PFSK-1 (cell line): ENCODE measurements around the gene OSBPL6.

Experiments
- FOXP2 ChIP-seq: optimal IDR thresholded peaks from 2 replicates; pipeline ENCODE3; 2011; ENCODE audit warnings: borderline replicate concordance, control low read depth, inconsistent platforms; ENCODE audit not compliant: insufficient read depth; ENCODE audit errors: extremely low read length, extremely low read depth
- POLR2AphosphoS5 ChIP-seq: IDR thresholded peaks from 2 replicates; pipeline ENCODE4 v1.6.1; 2012; ENCODE audit warnings: low read depth, mild to moderate bottlenecking, control low read depth, low read length, moderate library complexity
- REST ChIP-seq, 2 experiments: IDR thresholded peaks; 2 replicates each; pipeline versions ENCODE4 v1.6.1 to v1.8.0; 2011 to 2012; ENCODE audit warnings: low read depth in 2 of 2, low read length in 2 of 2, control low read depth in 1 of 2, inconsistent platforms in 1 of 2, mild to moderate bottlenecking in 1 of 2, moderate library complexity in 1 of 2; ENCODE audit not compliant: insufficient read depth in 1 of 2
- SIN3A ChIP-seq: IDR thresholded peaks from 2 replicates; pipeline ENCODE4 v1.6.1; 2012; ENCODE audit warnings: mild to moderate bottlenecking, low read length, moderate library complexity, borderline replicate concordance; ENCODE audit not compliant: insufficient read depth
- TAF1 ChIP-seq: IDR thresholded peaks from 2 replicates; pipeline ENCODE4 v1.6.1; 2012; ENCODE audit warnings: low read length, control low read depth, borderline replicate concordance; ENCODE audit not compliant: insufficient read depth

- TF ChIP-seq TAF1 (no peak), REST (IDR thresholded peaks at IDR 0.05; ENCODE audit: insufficient read depth in 1 of 2, low read depth in 2 of 2, low read length in 2 of 2) (no peak), POLR2AphosphoS5 (no peak), SIN3A (no peak), FOXP2 (no peak)
These were observed 112.2 kb downstream of the OSBPL6 start for GRCh38 chr2:178306352-178307073.
